GM19467 (cell line): ENCODE results near the gene NAIF1.
"Not testable (repeated sequence)": the region's sequence is repeated elsewhere in the genome, so short reads cannot be mapped to it uniquely, and the experiment has no call there.

Source experiments
- ATAC-seq: cut with Tn5 transposase; IDR thresholded peaks from one replicate; pipeline ENCODE4 v1.9.1; 2021; ENCODE audit warnings: mild to moderate bottlenecking, moderate library complexity; ENCODE audit not compliant: unreplicated experiment

Gene NAIF1

DNA sequence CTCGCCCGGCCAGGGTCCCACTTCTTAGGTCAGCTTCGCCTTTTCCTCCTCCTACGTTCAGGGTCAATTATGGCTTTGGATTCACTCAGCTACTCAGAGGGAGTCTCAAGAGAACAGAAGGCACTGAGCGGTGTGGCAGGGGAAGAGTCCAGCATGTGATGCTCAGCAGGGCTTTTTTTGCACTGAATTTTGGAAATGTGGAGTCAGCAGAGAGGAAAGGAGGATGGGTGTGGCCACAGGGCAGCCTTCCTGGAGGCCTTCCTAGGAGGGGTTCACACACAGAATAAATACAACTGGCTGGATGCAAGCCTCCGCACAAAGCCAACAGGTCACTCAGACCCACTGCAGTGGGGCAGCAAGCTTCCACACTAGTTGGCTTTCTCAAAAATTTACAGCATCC lies 4.8 kb downstream of the NAIF1 start:
- no peak for ATAC-seq

- no peak for ATAC-seq
These were observed 5.7 kb downstream of the NAIF1 start for GRCh38 chr9:128061275-128061960.

DNA sequence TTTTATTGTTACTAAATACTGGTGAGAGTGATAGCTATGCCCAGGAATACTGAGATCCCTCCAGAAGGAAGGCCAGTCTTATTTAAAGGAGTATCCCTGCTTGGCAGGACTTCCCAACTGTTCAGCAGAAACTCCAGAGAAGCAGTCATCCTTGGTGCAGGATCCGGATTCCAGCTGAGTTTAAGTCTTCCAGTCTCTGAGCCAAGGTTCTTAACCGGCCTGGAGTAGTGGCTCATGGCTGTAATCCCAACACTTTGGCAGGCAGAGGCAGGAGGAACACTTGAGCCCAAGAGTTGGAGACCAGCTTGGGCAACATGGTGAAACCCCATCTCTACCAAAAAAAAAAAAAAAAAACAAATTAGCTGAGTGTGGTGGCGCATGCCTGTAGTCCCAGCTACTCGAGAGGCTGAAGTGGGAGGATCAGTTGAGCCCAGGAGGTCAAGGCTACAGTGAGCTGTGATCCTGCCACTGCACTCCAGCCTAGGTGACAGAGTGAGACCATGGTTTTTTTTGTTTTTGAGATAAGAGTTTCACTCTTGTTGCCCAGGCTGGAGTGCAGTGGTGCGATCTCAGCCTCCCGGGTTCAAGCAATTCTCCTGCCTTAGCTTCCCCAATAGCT lies 7.6 kb downstream of the NAIF1 start:
- ATAC-seq = no peak

DNA sequence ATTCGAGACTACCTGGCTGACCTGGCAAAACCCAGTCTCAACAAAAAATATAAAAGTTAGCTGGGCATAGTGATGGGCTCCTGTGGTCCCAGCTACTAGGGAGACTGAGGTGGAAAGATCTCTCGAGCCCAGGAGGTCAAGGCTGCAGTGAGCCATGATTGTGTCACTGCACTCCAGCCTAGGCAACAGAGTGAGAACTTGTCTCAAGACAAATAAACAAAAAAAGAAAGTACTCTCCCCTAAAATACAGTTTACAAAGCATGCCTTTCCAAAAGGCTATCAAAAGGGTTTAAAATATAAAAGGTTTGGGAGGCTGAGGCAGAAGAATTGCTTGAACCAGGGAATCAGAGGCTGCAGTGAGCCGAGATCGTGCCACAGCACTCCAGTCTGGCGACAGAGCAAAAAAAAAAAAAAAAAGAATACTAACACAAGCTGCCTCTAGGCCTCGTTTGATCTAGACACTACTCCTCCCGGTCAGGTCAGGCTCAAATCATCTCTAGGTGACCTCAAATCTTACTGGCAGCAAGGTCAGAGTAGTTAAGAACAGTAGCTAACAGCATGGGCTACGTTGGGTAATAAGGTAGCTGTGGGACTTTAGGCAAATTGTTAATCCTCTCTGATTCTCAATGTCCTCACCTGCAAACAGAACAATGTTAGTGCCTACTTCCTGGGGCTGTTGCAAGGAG lies 9.3 kb downstream of the NAIF1 start:
- ATAC-seq = no peak

DNA sequence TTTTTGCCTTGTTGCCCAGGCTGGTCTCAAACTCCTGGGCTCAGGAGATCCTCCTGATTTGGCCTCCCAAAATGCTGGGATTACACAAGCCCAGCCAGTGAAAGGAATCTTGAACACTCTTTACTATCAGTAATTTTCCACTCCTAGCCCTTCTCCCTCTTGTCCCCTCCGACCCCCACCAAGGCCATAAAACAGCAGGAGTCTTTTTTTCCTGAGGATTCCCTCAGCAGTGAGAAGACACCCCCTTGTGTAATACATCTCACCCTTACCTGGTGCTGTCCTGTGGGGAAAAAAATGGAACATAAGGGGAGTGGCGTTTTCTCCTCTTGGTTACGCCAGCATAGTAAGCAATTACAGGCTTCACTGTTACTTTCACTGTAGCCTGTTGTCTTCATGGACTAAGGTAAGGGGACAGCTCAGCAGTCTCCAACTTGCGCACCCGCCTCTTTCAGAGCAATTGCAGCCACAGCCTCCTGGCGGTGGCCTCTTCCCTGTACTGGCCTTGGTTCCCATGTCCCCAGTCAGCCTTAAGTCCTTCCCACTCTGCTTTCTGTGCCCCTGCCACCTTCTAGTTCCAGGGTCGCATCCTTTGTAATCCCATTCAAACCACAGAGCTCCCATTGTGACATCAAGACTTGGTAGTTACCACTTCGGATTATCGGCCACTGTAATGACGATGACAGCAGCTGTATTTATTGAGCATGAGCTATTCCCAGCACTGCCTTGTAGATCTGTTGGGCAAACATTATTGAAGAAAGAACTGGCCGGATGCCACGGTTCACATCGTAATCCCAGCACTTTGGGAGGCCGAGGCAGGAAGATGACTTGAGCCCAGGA lies 10.0 kb downstream of the NAIF1 start:
- ATAC-seq = no peak

- ATAC-seq = no peak
These were observed 11.0 kb downstream of the NAIF1 start for GRCh38 chr9:128056086-128056485.

- ATAC-seq = no peak
These were observed 11.6 kb downstream of the NAIF1 start for GRCh38 chr9:128055344-128056040.

GRCh38 chr9:128054087-128054486 lies 13.0 kb downstream of the NAIF1 start:
- ATAC-seq = no peak

- ATAC-seq = no peak
These were observed 13.6 kb downstream of the NAIF1 start for GRCh38 chr9:128053560-128053959.

- no peak for ATAC-seq
These were observed 15.0 kb downstream of the NAIF1 start for GRCh38 chr9:128051932-128052709.

GRCh38 chr9:128049843-128050242 lies 17.3 kb downstream of the NAIF1 start:
- ATAC-seq = no peak

DNA sequence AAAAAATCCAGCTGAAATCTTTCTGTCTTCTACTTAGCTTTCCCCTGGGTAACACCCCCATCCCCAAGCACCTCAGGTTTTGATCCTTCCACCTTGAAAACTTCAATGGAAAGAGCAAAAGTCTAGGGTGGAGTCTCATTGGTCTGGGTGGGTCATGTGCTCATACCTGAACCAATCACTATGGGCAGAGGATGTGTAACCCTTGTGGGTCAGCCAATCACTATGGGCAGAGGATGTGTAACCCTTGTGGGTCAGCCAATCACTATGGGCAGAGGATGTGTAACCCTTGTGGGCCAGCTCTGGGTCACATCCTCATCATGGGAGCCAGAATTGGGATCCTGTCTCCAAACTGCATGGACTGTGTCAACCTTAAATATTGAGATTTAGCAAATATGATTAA lies 18.5 kb downstream of the NAIF1 start:
- no peak for ATAC-seq

DNA sequence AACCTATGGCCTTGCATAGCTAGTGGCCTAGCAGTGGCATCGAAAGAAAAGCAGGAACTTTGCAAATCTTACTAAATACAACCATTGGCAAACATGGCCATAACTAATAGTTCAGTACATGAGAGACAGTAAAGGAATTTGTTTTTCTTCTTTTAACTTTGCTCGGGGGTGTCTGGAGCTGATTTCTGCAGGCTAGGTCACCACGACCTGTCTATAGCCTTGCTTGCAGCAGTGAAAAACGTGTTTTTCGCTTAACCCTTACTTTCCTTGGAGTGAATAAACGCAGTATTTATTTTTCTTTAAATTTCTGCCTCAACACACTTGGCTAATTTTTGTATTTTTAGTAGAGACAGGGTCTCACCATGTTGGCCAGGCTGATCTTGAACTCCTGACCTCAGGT lies 19.9 kb downstream of the NAIF1 start:
- ATAC-seq = no peak

DNA sequence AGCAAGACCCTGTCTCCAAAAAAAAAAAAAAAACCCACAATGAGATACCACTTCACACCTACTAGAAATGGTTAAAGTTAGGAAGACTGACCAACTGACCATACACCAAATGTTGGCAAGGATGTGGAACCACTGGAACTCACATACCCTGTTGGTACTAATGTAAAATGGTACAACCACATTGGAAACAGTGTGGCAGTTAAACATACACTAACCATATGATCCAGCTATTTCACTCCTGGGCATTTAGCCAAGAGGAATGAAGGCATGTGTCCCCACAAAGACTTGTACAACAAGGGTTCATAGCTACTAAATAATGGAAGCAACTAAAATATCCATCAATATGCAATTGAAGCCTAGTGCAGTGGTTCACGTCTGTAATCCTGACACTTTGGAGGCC lies 21.3 kb downstream of the NAIF1 start:
- no peak for ATAC-seq

GRCh38 chr9:128045409-128045808 lies 21.7 kb downstream of the NAIF1 start:
- not testable (repeated sequence) for ATAC-seq

DNA sequence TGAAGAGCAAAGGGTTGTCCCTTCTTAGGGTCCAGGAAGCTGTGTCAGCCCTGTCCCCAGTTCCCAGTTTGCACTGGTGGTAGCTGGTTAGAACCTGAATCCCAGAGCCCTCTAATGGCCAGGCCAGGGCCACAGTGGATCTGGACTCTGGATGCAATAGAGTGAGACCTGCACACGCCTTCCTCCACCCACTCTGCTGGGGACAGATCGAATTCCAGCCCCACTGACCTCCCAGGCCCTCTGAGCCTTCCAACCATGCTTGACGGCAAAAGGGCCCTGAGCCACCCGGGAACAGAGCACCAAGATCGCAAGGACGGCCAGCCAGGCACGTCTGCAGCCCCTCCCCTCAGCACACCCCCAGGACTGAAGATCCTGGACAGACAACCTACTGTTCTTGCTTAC lies 23.7 kb downstream of the NAIF1 start:
- no peak for ATAC-seq

DNA sequence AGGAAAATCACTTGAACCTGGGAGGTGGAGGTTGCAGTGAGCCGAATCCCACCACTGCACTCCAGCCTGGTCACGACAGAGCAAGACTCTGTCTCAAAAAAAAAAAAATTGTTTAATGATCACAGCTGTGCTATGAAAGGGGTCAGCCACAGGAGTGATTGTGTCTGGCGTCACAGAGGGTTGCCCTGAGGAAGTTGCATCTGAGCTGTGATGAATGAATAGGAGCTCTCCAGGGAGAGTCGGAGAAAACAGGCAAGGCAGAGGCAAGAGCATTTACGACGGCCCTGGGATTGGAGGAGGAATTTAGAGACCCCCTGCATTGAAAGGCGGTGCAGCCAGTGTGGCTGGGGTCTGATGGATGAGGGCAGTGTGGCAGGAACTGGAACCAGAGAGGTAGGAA lies 25.1 kb downstream of the NAIF1 start:
- no peak for ATAC-seq

GRCh38 chr9:128040783-128041182 lies 26.3 kb downstream of the NAIF1 start:
- ATAC-seq = not testable (repeated sequence)

GRCh38 chr9:128036522-128036921 lies 30.6 kb downstream of the NAIF1 start:
- ATAC-seq = not testable (repeated sequence)
